IPS-NIHi7 (cell line): ENCODE data around the gene PTPRN2.
"Not testable (repeated sequence)": the region's sequence is repeated elsewhere in the genome, so short reads cannot be mapped to it uniquely, and the experiment has no call there.

Source experiments
- DNase-seq: peaks from one replicate; pipeline ENCODE4 v3.0.0; 2012; ENCODE audit warnings: mixed read lengths; ENCODE audit errors: extremely low spot score

PTPRN2 gene

GRCh38 chr7:158255558-158255957, 332.1 kb downstream of the PTPRN2 start:
- no peak for DNase-seq

- DNase-seq, result no peak
Measured at GRCh38 chr7:158255156-158255555, 332.5 kb downstream of the PTPRN2 start.

- DNase-seq, result not testable (repeated sequence)
Measured at GRCh38 chr7:158253670-158254045, 334.0 kb downstream of the PTPRN2 start.

- DNase-seq, result no peak
Measured at GRCh38 chr7:158252837-158253669, 334.6 kb downstream of the PTPRN2 start.

GRCh38 chr7:158252081-158252836, 335.4 kb downstream of the PTPRN2 start:
- DNase-seq, result no peak

GRCh38 chr7:158251061-158251965, 336.3 kb downstream of the PTPRN2 start:
- DNase-seq, result no peak

GRCh38 chr7:158249692-158250091, 337.9 kb downstream of the PTPRN2 start:
- DNase-seq, result no peak

GRCh38 chr7:158248816-158249215, 338.8 kb downstream of the PTPRN2 start:
- no peak for DNase-seq

GRCh38 chr7:158247758-158248487, 339.7 kb downstream of the PTPRN2 start:
- no peak for DNase-seq

- no peak for DNase-seq
Measured at GRCh38 chr7:158246960-158247673, 340.5 kb downstream of the PTPRN2 start.

GRCh38 chr7:158246272-158246959, 341.2 kb downstream of the PTPRN2 start:
- DNase-seq, result no peak

- no peak for DNase-seq
Measured at GRCh38 chr7:158245724-158246041, 341.9 kb downstream of the PTPRN2 start.

- DNase-seq, result no peak
Measured at GRCh38 chr7:158244873-158245723, 342.5 kb downstream of the PTPRN2 start.

GRCh38 chr7:158244430-158244829, 343.2 kb downstream of the PTPRN2 start:
- no peak for DNase-seq

- DNase-seq, result no peak
Measured at GRCh38 chr7:158241919-158242318, 345.7 kb downstream of the PTPRN2 start.

- DNase-seq, result peak; percentile 2
Measured at GRCh38 chr7:158240801-158241200, 346.8 kb downstream of the PTPRN2 start.

- DNase-seq, result peak; percentile 5
Measured at GRCh38 chr7:158239290-158239981, 348.2 kb downstream of the PTPRN2 start.

- peak; percentile 4 for DNase-seq
Measured at GRCh38 chr7:158238616-158239289, 348.9 kb downstream of the PTPRN2 start.
